ENCODE measurements around the gene PSME4.
A peak's percentile ranks its signal among the peaks of the same experiment; 100 is the strongest.
"Not testable (repeated sequence)": the region's sequence is repeated elsewhere in the genome, so short reads cannot be mapped to it uniquely, and the experiment has no call there.

PSME4 gene

DNA sequence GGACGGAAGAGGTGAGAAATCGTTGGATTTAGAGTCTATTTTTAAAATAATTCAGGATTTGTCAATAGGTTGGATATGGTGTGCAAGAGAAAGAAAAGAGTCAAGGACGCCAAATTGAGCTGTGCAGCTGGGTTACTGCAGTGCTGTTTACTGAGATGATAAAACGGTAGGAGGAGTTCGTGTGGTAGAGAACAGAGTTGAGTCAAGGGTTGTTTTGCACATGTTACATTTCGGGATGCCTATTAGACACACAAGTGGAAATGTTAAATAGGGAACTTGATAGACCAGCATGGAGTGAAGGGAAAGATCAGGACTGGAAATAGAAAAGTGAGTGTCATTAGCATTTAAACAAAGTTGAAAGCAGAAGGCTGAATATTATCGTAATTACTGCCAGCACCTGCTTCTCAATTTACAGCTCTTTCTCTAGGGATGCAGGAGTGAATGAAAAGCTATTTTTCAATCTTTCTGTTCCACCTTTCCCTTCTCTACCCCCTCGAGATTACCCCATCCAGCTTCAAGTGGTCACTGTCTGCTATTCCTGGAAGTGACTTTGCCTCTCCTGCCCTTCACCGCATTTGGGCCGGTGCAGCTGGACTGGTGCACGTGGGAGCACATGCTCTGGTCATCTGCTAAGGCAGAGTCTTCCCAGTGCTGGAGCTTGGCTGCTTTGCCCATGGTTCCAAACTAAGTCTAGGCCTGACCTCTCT lies 141.4 kb downstream of the PSME4 start:
- no peak for DNase-seq (ENCODE audit: low spot score)

DNA sequence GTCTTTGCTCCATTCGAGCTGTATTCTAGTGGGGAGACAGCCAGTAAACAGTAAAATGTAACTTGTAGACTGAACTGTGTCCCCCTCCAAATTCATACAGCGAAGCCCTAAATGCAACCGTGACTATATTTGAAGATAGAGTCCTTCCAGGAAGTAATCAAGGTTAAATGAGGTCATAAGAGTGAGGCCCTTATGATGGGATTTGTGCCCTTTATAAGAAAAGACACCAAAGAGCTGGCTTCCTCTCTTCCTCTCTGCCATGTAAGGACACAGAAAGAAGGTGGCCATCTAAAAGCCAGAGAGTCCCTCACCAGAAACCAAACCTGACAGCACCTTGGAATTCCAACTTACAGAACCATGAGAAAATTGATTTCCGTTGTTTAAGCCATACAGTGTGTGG lies 142.5 kb downstream of the PSME4 start:
- no peak for DNase-seq (ENCODE audit: low spot score)

DNA sequence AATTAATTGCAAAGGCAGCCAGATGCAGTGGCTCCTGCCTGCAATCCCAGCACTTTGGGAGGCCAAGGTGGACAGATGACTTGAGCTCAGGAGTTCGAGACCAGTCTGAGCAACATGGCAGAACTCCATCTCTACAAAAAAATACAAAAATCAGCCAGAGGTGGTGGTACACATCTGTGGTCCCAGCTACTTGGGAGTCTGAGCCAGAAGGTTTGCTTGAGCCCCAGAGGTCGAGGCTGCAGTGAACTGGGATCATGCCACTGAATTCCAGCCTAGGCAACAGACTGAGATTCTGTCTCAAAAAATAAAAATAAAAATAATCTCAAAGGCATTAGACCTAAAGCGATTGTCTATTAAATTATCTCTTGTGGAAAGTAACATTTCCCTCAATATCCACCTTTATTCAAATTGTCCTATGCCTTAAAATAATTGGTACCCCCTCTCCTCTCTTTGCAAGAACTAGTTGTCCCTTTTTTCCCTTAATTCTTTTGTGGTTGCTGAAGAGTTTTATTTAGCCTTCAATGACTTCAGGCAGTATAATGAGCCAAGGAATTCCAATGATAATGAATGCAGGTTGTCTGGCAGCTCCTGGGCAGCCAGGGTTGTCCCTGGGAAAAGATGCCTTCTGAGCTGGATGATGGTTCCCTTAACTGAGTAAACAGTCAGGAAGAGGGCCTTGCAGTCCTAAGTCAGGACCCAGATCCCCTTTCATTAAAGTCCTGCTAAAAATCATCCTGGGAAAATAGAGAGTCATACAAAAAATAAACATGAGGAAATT lies 143.2 kb downstream of the PSME4 start:
- no peak for DNase-seq (ENCODE audit: low spot score)

DNA sequence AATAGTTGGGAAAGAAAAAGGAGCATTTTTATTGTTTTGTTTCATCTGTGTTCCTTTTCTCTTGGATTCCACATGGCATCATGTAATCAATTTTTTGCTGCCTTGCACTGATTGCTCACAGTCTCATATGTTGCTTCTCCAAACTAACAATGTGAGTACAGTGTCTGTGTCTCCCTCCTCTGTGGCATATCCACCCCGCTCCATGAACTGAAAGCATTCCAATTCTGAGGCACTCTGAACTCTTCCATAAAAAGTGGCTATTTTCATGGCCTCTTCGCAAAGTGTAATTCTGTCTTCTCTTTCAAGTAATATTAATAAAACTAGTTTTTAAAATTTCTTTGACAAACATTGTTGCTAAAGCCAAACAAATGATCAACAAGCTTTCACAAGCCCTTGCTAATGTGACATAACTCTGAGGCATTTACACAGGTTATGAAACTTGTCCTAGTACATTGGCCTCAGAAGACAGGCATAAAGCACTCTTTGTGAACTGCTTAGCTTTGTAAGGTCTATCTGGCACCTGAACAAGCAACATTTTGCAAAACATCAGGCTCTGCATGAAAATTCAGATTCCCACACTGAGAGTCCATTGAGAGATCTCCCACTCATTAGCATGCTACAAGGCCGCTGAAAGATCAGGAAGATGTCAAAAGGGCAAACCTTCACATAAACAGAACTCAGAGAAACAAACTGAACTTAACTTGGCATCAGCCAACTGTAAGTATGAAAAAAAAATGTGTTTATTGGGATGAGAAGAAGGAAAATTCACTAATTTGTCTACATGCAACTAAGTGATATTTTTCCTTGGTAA lies 144.0 kb downstream of the PSME4 start:
- DNase-seq (ENCODE audit: low spot score), result peak; percentile 47

GRCh38 chr2:53826030-53826410 lies 144.8 kb downstream of the PSME4 start:
- no peak for DNase-seq (ENCODE audit: low spot score)

- DNase-seq (ENCODE audit: low spot score), result not testable (repeated sequence)
These were observed 147.2 kb downstream of the PSME4 start for GRCh38 chr2:53823639-53824038.

DNA sequence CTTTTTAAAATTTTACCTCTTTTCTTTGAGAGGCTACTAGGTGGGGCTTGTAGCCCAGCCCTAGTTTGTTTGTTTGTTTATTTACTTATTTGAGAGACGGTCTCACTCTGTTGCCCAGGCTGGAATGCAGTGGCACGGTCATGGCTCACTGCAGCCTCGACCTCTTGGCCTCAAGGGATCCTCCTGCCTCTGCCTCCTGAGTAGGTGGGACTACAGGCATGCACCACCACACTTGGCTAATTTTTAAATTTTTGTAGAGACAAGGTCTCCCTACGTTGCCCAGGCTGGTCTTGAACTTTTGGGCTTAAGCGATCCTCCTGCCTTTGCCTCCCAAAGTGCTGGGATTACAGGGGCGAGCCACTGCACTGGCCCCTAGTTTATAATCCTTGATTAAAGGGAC lies 149.0 kb downstream of the PSME4 start:
- DNase-seq (ENCODE audit: low spot score), result no peak

GRCh38 chr2:53820711-53821110 lies 150.1 kb downstream of the PSME4 start:
- DNase-seq (ENCODE audit: low spot score), result no peak

DNA sequence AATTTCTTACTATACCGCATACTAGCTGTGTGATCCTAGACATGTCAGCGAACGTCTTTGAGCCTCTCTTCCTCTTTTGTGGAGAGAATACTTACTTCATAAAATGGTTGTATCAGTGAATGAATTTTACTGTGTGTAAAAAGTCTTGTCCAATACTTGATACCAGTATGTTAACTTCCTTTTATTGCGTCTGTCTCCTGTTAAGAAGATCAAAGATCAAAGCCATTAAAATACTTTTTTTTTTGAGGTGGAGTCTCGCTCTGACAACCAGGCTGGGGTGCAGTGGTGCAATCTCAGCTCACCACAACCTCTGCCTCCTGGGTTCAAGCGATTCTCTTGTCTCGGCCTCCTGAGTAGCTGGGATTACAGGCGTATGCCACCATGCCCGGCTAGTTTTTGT lies 150.7 kb downstream of the PSME4 start:
- DNase-seq (ENCODE audit: low spot score), result no peak

- DNase-seq (ENCODE audit: low spot score), result no peak
These were observed 151.2 kb downstream of the PSME4 start for GRCh38 chr2:53819634-53820033.

DNA sequence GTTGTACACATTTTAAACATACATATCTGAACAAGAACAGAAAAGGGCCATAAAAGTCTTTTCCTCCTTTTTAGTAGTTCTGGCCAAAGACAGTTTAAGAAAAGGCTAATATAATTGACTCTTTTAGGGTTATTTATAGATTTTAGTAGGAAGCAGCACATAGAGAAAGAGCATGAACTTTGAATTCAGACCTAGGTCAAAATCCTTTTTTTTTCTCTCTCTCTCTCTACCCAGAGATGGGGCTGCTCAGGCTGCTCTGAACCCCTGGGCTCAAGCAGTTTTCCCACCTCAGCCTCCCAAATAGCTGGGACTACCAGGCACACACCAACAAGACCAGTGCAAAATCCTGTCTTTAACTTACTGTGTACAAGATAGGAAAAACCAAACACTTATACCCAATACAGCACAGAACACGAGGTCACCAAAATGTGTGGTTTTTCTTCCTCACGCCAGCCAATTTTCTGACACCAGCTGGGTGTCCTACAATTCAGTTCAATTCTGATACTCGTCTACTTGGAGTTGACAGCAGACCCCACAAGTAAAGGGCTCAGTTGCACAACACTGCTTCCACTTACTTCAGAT lies 151.8 kb downstream of the PSME4 start:
- DNase-seq (ENCODE audit: low spot score), result no peak
